GM18909 (cell line): ENCODE results near the gene CELF2.

Experiments used
- ATAC-seq: cut with Tn5 transposase; IDR thresholded peaks from one replicate; pipeline ENCODE4 v1.9.1; 2021; ENCODE audit warnings: mild to moderate bottlenecking; ENCODE audit not compliant: unreplicated experiment, poor library complexity

Gene CELF2

GRCh38 chr10:11232222-11232961 lies 214.7 kb downstream of the CELF2 start:
- ATAC-seq, result no peak

GRCh38 chr10:11234857-11235531 lies 217.3 kb downstream of the CELF2 start:
- no peak for ATAC-seq

GRCh38 chr10:11235771-11236170 lies 218.1 kb downstream of the CELF2 start:
- peak; percentile 16 for ATAC-seq

- ATAC-seq, result peak; percentile 80
Observed at GRCh38 chr10:11236234-11236633, 218.6 kb downstream of the CELF2 start.

DNA sequence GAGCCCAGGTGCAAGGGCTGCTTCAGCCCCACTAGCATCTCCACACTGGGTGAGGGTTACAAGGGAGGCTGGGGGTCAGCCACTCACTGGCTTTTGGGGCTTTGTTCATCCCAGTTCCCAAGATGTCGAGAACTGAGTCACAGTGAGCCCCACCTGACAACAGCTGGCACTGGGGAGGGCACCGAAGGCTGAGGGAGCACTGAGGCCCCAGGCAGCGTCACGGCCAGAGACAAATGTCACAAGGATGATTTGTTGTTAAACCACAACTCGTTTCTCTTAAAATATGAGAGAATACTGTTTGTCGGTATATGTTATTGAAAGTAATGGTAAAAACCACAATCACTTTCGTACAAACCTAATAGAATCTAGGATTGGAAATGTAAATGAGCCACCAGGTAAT lies 219.9 kb downstream of the CELF2 start:
- ATAC-seq, result peak; percentile 51

GRCh38 chr10:11238893-11239292 lies 221.2 kb downstream of the CELF2 start:
- no peak for ATAC-seq

DNA sequence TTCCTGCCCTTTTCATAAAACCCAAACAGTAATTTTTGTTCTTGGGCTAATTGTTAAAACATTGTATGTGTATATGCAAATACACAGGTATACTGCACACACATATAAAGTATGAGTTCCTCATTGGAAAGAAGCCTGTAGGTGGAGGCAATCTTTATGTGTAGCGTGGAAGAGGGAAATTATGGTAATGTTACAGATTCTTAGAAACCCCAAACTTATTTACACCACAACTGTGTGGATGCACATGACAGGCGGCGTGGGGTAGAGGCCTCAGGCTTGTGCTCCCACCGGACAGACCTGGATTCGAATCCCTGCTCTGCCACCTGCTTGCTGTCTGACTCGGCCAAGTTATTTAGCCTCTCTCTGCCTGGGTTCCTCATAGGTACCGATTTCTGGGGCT lies 223.0 kb downstream of the CELF2 start:
- no peak for ATAC-seq

DNA sequence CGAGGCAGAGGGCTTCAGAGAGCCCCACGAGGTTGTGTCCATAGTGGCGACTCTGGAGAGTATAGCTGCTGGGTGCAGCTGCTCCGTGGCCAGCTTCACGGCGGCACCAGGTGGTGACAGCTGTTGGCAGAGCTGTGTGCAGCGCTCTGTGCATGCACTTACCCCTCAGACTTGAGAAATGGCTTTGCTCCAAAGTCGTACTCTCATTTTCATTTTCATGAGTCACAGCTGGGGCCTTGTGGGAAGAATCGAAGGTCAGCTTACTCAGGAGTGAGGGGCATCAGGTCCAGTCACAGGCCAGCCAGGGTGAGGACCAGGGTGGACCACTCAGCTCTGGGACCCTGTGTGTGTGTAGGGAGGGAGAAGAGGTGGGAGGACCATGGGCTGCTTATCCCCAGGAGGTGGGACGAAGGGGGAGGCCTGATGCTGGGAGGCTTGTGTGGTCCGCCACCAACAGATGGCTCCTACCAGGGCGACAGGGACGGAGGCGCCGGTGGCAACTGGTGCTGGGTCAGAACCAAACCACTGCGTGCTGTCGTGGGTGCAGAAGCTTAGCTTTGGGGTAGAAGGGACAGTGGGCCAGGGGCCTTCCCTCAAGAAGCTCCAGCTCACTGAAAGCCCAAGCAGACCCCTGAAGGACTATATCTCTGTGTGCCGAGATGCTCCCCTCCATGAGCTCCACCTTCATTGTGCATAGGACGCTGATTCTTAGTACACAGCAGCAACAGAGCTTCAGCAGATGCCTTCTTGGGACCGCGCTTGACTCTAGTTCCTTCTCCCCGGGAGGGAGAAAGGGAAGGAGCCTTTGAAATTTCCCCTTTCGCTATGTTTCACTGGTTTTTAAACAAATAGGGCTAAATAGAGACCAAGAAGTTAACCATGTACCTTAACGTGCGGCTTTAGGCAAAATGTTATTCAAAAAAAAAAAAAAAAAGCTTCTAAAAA lies 225.0 kb downstream of the CELF2 start:
- peak; percentile 62 for ATAC-seq

- ATAC-seq, result no peak
Observed at GRCh38 chr10:11243425-11244222, 226.0 kb downstream of the CELF2 start.

GRCh38 chr10:11245095-11245479 lies 227.4 kb downstream of the CELF2 start:
- no peak for ATAC-seq

GRCh38 chr10:11245510-11245909 lies 227.8 kb downstream of the CELF2 start:
- ATAC-seq, result peak; percentile 55

GRCh38 chr10:11245981-11246590 lies 228.4 kb downstream of the CELF2 start:
- ATAC-seq, result no peak

GRCh38 chr10:11246752-11247467 lies 229.2 kb downstream of the CELF2 start:
- no peak for ATAC-seq

DNA sequence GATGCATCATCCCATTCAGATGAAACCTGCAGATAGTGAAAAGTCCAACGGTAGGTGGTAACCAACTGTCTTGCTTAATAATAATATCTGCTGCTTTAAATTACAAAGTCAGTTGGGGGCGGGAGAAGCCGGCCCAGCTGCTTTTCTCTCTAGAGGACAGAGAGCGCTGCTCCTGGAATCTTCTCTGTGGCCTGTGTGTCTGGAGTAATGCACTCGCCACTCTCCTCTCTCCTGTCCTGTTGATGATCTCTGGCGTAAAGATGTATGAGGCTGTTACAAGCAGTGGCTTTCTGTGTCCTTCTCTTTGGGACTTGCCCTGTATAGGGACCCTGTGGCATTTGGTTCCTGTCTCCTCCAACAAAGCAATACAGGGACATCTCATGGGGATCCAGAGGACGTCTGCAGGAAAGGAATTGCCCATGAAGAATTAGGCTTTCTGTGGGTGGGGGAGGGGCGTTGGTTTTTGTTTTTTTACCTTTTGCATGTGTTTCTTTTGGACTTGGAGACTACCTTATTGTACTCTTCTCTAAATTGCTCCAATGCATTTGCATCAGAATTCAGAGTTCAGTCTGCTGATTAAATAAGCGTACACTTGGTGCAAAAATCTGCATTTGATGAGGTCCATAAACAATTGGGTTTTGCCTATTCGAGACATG lies 231.6 kb downstream of the CELF2 start:
- no peak for ATAC-seq

DNA sequence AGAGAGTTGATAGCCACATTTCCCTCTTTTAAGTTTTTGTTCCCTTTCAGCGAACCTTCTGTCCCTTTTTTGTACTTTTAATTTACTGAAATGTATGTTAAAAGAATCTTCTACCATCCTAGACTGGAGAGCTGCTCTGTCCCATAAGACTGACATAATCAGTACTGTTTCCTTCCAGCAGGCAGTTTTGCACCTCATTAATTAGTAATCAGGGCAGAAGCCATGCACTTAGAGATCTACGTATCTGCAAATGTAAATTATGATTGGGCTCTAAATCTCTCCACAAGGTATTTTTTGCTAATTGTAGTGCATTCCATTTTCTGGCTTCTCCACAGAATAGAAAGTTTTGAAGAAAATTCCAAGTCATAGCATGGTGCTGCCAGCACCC lies 232.1 kb downstream of the CELF2 start:
- ATAC-seq, result no peak

- ATAC-seq, result no peak
Observed at GRCh38 chr10:11250304-11250703, 232.6 kb downstream of the CELF2 start.

GRCh38 chr10:11252887-11253286 lies 235.2 kb downstream of the CELF2 start:
- ATAC-seq, result no peak

DNA sequence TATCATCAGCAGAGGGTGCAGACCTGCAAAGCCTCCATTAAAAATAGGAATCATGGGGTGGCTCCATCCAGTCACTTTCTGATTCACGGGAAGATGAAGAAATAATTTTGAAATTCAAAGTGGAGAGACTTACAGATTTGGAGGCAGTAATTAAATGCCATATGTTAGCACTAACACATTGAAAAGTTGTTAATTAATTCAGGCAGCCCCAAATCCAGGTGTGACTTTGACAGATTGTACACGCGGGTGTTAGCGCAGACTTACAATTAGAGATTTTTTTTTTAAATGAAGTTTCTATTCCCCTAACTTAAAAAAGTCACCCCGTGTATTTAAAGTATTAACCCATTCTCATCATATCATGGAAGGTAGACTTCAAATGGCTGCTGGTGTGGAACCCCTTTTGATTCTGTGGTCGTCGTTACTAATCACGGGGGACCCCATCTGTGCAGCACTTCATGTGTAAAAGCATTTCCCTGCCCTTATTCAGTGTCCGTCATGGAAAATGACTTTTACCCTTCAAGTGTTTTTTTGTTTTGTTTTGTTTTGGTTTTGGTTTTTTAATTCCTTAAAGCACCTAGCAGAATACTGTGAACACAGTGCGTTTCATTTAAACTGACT lies 235.8 kb downstream of the CELF2 start:
- ATAC-seq, result no peak
